Effector memory CD4-positive, alpha-beta T cell (primary cell): ENCODE results near the gene SLC35B3.
A peak's percentile ranks its signal among the peaks of the same experiment; 100 is the strongest.
"Not testable (repeated sequence)": the region's sequence is repeated elsewhere in the genome, so short reads cannot be mapped to it uniquely, and the experiment has no call there.

Experiments used
- DNase-seq, 3 donors: peaks; one replicate each; pipeline ENCODE4 v3.0.0-alpha.2; 2020
- H3K27ac ChIP-seq: 2 replicates; pipeline ENCODE4 v1.7.0; 2013; ENCODE audit warnings: mild to moderate bottlenecking, low read length, moderate library complexity; ENCODE audit not compliant: insufficient read depth, poor library complexity, severe bottlenecking
- H3K27me3 ChIP-seq: replicated peaks from 2 replicates; pipeline ENCODE4 v1.7.0; 2013; ENCODE audit warnings: mild to moderate bottlenecking, low read length; ENCODE audit not compliant: insufficient read depth, control insufficient read depth, poor library complexity, severe bottlenecking
- H3K36me3 ChIP-seq: 2 replicates; pipeline ENCODE4 v1.7.0; 2013; ENCODE audit warnings: mild to moderate bottlenecking, low read length, moderate library complexity; ENCODE audit not compliant: control insufficient read depth, insufficient read depth
- H3K4me1 ChIP-seq: 2 replicates; pipeline ENCODE4 v1.7.0; 2013; ENCODE audit warnings: low read length, mild to moderate bottlenecking; ENCODE audit not compliant: control insufficient read depth, insufficient read depth, poor library complexity, severe bottlenecking
- H3K4me3 ChIP-seq: 2 replicates; pipeline ENCODE4 v1.7.0; 2013; ENCODE audit warnings: low read length, low read depth, mild to moderate bottlenecking; ENCODE audit not compliant: insufficient read depth, poor library complexity, severe bottlenecking
- H3K9me3 ChIP-seq: 2 replicates; pipeline ENCODE4 v1.7.0; 2013; ENCODE audit warnings: mild to moderate bottlenecking, low read length, moderate library complexity; ENCODE audit not compliant: control insufficient read depth
- total RNA-seq, 3 donors: gene quantifications; one replicate each; lab custom pipeline; 2026; lab: John Stamatoyannopoulos, UW

The SLC35B3 gene
- total RNA-seq: 8.3 to 11.6 (median 9.9) reads per million in 3 donors

- peak; percentile 91 to 95 (median 95) for DNase-seq
- Histone ChIP-seq H3K36me3 (no peaks in the 10 kb centered on the region), H3K4me3 (peak within 1 kb of the TSS; percentile 76), H3K4me1 (peaks cover 13% of the 10 kb centered on the region), H3K27me3 (no peaks in the 10 kb centered on the region), H3K9me3 (no peaks in the 10 kb centered on the region), H3K27ac (peak within 1 kb of the TSS; percentile 84)
Measured at GRCh38 chr6:8435093-8435844, at the start of gene SLC35B3. TSS of gene SLC35B3 (minus strand) at chr6:8435545.

GRCh38 chr6:8483650-8484049 is 48.3 kb upstream of the SLC35B3 start:
- no peaks in the 10 kb centered on the region for H3K4me1 ChIP-seq
- no peak overlapping the region for H3K27ac ChIP-seq
- H3K4me3 ChIP-seq: no peak overlapping the region
- H3K27me3 ChIP-seq: no peaks in the 10 kb centered on the region
- no peaks in the 10 kb centered on the region for H3K36me3 ChIP-seq
- H3K9me3 ChIP-seq: no peaks in the 10 kb centered on the region
- DNase-seq: no peak

- Histone ChIP-seq H3K4me3 (no peak overlapping the region), H3K27me3 (no peaks in the 10 kb centered on the region), H3K9me3 (no peaks in the 10 kb centered on the region), H3K27ac (no peak overlapping the region), H3K4me1 (no peaks in the 10 kb centered on the region), H3K36me3 (no peaks in the 10 kb centered on the region)
- no peak for DNase-seq
Measured at GRCh38 chr6:8481727-8482126, 46.4 kb upstream of the SLC35B3 start.

- Histone ChIP-seq H3K27ac (no peak overlapping the region), H3K4me1 (no peaks in the 10 kb centered on the region), H3K27me3 (no peaks in the 10 kb centered on the region), H3K9me3 (no peaks in the 10 kb centered on the region), H3K4me3 (no peak overlapping the region), H3K36me3 (no peaks in the 10 kb centered on the region)
- no peak for DNase-seq
Measured at GRCh38 chr6:8478418-8478817, 43.1 kb upstream of the SLC35B3 start.

GRCh38 chr6:8476656-8477055 is 41.3 kb upstream of the SLC35B3 start:
- no peaks in the 10 kb centered on the region for H3K36me3 ChIP-seq
- no peak overlapping the region for H3K27ac ChIP-seq
- DNase-seq: no peak
- no peaks in the 10 kb centered on the region for H3K27me3 ChIP-seq
- H3K4me3 ChIP-seq: no peak overlapping the region
- H3K9me3 ChIP-seq: no peaks in the 10 kb centered on the region
- H3K4me1 ChIP-seq: no peaks in the 10 kb centered on the region

GRCh38 chr6:8468552-8469356 is 33.4 kb upstream of the SLC35B3 start:
- H3K27me3 ChIP-seq: no peaks in the 10 kb centered on the region
- DNase-seq: no peak
- H3K4me1 ChIP-seq: no peaks in the 10 kb centered on the region
- no peak overlapping the region for H3K4me3 ChIP-seq
- no peaks in the 10 kb centered on the region for H3K9me3 ChIP-seq
- H3K27ac ChIP-seq: no peak overlapping the region
- no peaks in the 10 kb centered on the region for H3K36me3 ChIP-seq

- Histone ChIP-seq H3K9me3 (no peaks in the 10 kb centered on the region), H3K4me3 (no peak overlapping the region), H3K27me3 (no peaks in the 10 kb centered on the region), H3K36me3 (no peaks in the 10 kb centered on the region), H3K4me1 (no peaks in the 10 kb centered on the region), H3K27ac (no peak overlapping the region)
- DNase-seq: no peak
Measured at GRCh38 chr6:8462694-8463093, 27.3 kb upstream of the SLC35B3 start.

- Histone ChIP-seq H3K4me1 (no peaks in the 10 kb centered on the region), H3K9me3 (no peaks in the 10 kb centered on the region), H3K36me3 (no peaks in the 10 kb centered on the region), H3K27me3 (no peaks in the 10 kb centered on the region), H3K27ac (no peak overlapping the region), H3K4me3 (no peak overlapping the region)
- DNase-seq: no peak
Measured at GRCh38 chr6:8462169-8462568, 26.8 kb upstream of the SLC35B3 start.

- no peak overlapping the region for H3K4me3 ChIP-seq
- no peak for DNase-seq
- H3K27ac ChIP-seq: no peak overlapping the region
- H3K36me3 ChIP-seq: no peaks in the 10 kb centered on the region
- H3K27me3 ChIP-seq: no peaks in the 10 kb centered on the region
- H3K9me3 ChIP-seq: no peaks in the 10 kb centered on the region
- no peaks in the 10 kb centered on the region for H3K4me1 ChIP-seq
Measured at GRCh38 chr6:8446391-8446790, 11.0 kb upstream of the SLC35B3 start.

- not testable (repeated sequence) for H3K4me1 ChIP-seq, H3K27me3 ChIP-seq, H3K4me3 ChIP-seq, DNase-seq, H3K9me3 ChIP-seq, H3K27ac ChIP-seq, H3K36me3 ChIP-seq
Measured at GRCh38 chr6:8445930-8446329, 10.6 kb upstream of the SLC35B3 start.
